Posterior vena cava (tissue), 2 donors: Measurements from ENCODE around the gene MTNR1A. TPM values are rescaled to one million over a fixed set of nuclear protein-coding genes. Genes with fewer than 3 reads are reported as not detected.

Experiments
- DNase-seq: peaks from one replicate; pipeline ENCODE4 v3.0.0-alpha.2; 2020; ENCODE audit warnings: low spot score
- intact Hi-C, 2 donors: fragments of 100-400 bp; cut with DNase I; formaldehyde crosslinking; loops; one replicate each; pipeline versions ENCODE4 v1.14.1 to v1.14.2; 2022 to 2023
- long read RNA-seq, 2 donors: library from polyadenylated mRNA; unstranded; transcript quantifications; one replicate each; pipeline ENCODE4 v2.0.0, GENCODE V29; 2020 to 2021
- total RNA-seq, 2 donors: library from RNA; stranded (reverse); fragmentation: NEBNext Ultra II Directional; extraction: Animal tissue kit (Norgen Biotek cat#: 25700); gene quantifications; one replicate each; pipeline ENCODE4 v1.2.1, GENCODE V29; 2021
- donor health status: DM: yes; HTN: yes; CAD: no.
- donor health status: DM: yes; HTN: yes; CAD: no.

The MTNR1A gene
- total RNA-seq: not detected
- long read RNA-seq, donor 1: 0 reads
- long read RNA-seq, donor 2: 0 reads

- intact Hi-C loops: loop anchor here in 1 of 2 donors (5.0 kb wide), 1 partner anchor 33 kb away; no protein-coding TSS in a partner anchor
Observed at GRCh38 chr4:186554914-186555827, at the start of gene MTNR1A. Gene MTNR1A, minus strand, starts transcription at chr4:186555567. Its CDS starts 202 bp downstream, at chr4:186555365.

GRCh38 chr4:186604124-186604807, 48.9 kb upstream of the MTNR1A start:
- no peak for DNase-seq

More at GRCh38 chr4:186554914-186555827, at the start of gene MTNR1A:
- DNase-seq: no peak

GRCh38 chr4:186602978-186603377, 47.6 kb upstream of the MTNR1A start:
- intact Hi-C loops: no loop called here
- no peak for DNase-seq

More at GRCh38 chr4:186604124-186604807, 48.9 kb upstream of the MTNR1A start:
- intact Hi-C loops: no loop called here

- intact Hi-C loops: no loop called here
- DNase-seq: no peak
Observed at GRCh38 chr4:186599483-186599882, 44.1 kb upstream of the MTNR1A start.

- intact Hi-C loops: no loop called here
- no peak for DNase-seq
Observed at GRCh38 chr4:186598686-186599085, 43.3 kb upstream of the MTNR1A start.

GRCh38 chr4:186596850-186597390, 41.6 kb upstream of the MTNR1A start:
- no peak for DNase-seq
- intact Hi-C loops: no loop called here

GRCh38 chr4:186596346-186596745, 41.0 kb upstream of the MTNR1A start:
- DNase-seq: no peak
- intact Hi-C loops: no loop called here

- DNase-seq: no peak
- intact Hi-C loops: no loop called here
Observed at GRCh38 chr4:186593587-186593973, 38.2 kb upstream of the MTNR1A start.

- intact Hi-C loops: no loop called here
- no peak for DNase-seq
Observed at GRCh38 chr4:186592966-186593586, 37.7 kb upstream of the MTNR1A start.

GRCh38 chr4:186592445-186592844, 37.1 kb upstream of the MTNR1A start:
- intact Hi-C loops: no loop called here
- no peak for DNase-seq

GRCh38 chr4:186591651-186592050, 36.3 kb upstream of the MTNR1A start:
- DNase-seq: no peak

GRCh38 chr4:186588503-186588902, 33.1 kb upstream of the MTNR1A start:
- no peak for DNase-seq
- intact Hi-C loops: loop anchor here (5.0 to 10.0 kb wide), 3 partner anchors 291 to 521 kb away; partner anchors contain the start of gene TLR3 (in 1 of the 2)

More at GRCh38 chr4:186591651-186592050, 36.3 kb upstream of the MTNR1A start:
- intact Hi-C loops: no loop called here

GRCh38 chr4:186587416-186588018, 32.1 kb upstream of the MTNR1A start:
- DNase-seq: peak; percentile 89
- intact Hi-C loops: loop anchor here (5.0 to 10.0 kb wide), 3 partner anchors 290 to 520 kb away; partner anchors contain the start of gene TLR3 (in 1 of the 2)

- intact Hi-C loops: loop anchor here (5.0 to 10.0 kb wide), 3 partner anchors 289 to 519 kb away; partner anchors contain the start of gene TLR3 (in 1 of the 2)
- DNase-seq: no peak
Observed at GRCh38 chr4:186586205-186586604, 30.8 kb upstream of the MTNR1A start.

- intact Hi-C loops: loop anchor here (5.0 to 10.0 kb wide), 3 partner anchors 288 to 518 kb away; partner anchors contain the start of gene TLR3 (in 1 of the 2)
- no peak for DNase-seq
Observed at GRCh38 chr4:186584912-186585311, 29.5 kb upstream of the MTNR1A start.

- no peak for DNase-seq
- intact Hi-C loops: loop anchor here in 1 of 2 donors (10.0 kb wide), 1 partner anchor 287 kb away; no protein-coding TSS in a partner anchor
Observed at GRCh38 chr4:186581421-186581820, 26.1 kb upstream of the MTNR1A start.

- intact Hi-C loops: loop anchor here in 1 of 2 donors (10.0 kb wide), 1 partner anchor 286 kb away; no protein-coding TSS in a partner anchor
- no peak for DNase-seq
Observed at GRCh38 chr4:186580669-186581068, 25.3 kb upstream of the MTNR1A start.

GRCh38 chr4:186570193-186570996, 15.0 kb upstream of the MTNR1A start:
- intact Hi-C loops: no loop called here
- DNase-seq: no peak
